HG03095 (cell line): Measurements from ENCODE around the gene SDF2L1.

Experiments used
- ATAC-seq: cut with Tn5 transposase; IDR thresholded peaks from one replicate; pipeline ENCODE4 v1.9.1; 2021; ENCODE audit warnings: moderate library complexity; ENCODE audit not compliant: unreplicated experiment

Gene SDF2L1

DNA sequence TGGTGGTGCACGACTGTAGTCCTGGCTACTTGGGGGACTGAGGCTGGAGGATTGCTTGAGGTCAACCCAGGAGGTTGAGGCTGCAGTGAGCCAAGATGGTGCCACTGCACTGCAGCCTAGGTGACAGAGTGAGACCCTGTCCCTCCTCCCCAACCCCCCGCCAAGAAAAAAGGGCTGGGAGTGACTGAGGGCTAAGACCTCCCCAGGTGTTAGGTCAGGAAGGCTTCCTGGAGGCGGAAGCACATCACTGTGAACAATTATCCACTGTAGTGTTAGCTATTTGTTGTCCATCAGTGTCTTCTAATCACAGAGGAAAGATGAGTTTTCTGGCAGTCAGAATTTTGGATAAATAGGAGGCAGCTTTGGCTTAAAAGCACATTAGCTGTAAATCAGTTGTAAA, 21.1 kb upstream of the SDF2L1 start:
- no peak for ATAC-seq

DNA sequence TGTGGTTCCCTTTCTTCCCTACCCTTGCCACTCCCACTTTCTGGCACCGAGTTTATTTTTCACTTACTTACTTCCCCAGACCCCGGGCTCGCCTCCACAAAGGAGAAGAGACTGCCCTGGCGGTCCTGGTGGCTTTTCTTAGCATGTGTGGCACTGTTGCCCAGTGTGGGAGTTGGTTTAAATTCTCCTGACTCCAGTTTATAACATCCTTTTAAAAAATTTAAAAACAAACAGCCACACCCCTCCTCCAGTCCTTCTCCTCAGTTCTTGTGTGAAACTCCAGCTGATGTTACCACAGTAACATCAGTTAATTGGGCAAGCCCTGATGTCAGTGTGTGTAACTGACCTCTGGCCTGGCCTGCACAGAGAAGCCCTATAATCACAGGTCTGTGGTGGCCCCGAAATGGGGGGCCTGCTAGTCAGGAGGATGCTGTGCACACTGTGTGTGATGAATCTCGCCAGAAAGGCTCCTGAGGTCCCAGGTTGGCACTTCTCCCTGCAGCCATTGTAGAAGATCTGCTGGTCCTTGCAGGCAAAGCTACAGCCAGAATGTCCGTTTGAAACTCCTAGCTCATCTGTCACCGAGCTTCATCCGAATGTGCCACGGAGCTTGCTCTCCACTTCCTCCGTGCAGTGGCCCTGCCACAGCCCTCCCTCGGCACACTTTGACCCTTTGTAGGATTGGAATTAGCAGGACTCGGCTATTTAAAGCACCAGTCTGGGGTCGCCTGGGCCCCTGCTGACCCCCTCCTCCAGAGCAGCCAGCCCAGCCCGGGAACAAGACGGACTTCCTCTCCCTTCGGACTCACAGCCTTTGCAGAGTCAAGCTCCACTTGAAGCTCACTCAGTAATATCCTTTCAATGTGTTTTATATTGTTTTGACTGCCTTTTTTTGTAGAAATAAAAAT, 19.8 kb upstream of the SDF2L1 start:
- ATAC-seq: no peak

DNA sequence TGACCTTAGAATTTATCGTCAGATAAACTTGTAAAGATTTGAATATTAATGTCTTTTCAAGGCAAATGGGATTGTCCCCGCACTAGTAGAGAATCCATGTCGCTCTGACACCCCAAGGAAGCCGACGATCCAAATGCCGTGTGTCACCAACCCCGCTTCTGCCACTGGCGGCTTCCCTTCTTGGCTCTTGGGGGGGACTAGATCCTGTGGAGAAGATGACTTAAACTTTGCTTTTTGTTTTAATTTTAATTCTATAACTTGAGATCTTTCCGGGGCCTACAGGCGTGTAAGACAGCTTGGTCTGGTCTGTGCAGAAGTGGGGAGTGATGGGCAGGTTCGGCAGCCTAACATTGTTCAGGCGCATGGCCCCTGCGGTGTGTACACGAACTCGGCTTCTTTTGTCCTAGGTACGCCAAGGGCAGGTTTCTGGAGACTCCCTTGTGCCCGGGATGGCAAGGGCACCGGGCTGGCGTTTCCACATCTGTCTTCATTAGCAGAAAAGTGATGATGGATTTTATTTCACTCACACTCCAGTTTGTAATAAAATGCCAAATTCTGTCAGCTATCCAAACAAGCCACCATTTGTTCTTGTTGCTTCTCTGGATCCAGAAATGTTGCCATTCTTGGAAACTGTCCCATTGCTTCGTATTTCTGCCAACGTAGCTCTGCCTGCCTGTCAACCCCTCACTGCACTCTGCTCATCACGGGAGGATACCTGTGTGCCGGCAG, 19.0 kb upstream of the SDF2L1 start:
- no peak for ATAC-seq

DNA sequence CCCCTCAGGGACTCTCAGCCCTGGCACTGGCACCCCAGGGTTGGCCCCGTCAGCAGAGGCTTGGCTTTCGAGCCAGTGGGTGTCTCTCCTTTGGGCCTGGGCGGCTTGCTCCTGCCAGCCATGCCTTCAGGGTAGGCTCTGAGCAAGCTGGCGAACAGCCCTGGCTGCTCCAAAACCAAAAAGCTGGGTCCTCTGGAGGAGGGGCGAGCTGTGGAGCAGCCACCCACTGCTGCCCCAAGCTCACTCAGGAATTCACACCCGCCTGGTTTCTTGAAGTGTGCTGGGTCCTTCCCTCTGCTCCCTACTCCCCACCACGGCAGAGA, 18.5 kb upstream of the SDF2L1 start:
- no peak for ATAC-seq

DNA sequence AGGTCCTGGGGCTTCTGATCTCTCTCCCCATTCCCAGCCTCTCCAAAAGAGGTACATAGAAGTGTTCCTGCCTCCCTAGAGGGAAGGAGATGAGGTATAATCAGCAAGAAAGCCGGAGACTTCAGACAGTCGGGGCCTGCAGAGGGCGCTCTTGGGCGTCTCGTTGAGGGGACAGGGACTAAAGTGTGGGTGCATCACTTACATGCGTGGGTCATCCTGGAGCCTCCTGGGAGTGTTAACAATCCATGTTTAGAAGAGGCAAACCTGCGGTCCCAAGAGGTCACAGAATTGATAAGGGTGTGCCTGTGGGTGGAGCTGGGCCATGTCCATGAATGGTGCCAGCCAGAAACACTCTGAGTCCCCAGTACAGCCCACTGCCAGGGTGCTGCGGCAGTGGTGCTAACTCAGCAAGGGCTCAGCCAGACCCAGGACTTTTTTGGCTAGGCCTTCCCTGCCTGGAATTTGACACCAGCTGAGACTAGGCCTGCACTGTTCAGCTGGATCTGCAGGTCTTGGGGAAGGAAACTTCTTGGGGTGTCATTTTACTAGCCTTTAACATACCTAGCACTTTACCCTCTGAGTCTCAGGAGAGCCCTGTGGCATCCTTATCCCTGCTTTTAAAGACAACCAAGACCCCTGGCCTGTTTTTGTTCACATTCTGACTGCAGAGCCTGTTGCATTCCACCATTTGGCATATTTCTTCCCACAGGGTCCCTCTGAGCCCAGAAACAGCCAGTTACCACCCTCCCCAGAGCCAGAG, 17.8 kb upstream of the SDF2L1 start:
- no peak for ATAC-seq

DNA sequence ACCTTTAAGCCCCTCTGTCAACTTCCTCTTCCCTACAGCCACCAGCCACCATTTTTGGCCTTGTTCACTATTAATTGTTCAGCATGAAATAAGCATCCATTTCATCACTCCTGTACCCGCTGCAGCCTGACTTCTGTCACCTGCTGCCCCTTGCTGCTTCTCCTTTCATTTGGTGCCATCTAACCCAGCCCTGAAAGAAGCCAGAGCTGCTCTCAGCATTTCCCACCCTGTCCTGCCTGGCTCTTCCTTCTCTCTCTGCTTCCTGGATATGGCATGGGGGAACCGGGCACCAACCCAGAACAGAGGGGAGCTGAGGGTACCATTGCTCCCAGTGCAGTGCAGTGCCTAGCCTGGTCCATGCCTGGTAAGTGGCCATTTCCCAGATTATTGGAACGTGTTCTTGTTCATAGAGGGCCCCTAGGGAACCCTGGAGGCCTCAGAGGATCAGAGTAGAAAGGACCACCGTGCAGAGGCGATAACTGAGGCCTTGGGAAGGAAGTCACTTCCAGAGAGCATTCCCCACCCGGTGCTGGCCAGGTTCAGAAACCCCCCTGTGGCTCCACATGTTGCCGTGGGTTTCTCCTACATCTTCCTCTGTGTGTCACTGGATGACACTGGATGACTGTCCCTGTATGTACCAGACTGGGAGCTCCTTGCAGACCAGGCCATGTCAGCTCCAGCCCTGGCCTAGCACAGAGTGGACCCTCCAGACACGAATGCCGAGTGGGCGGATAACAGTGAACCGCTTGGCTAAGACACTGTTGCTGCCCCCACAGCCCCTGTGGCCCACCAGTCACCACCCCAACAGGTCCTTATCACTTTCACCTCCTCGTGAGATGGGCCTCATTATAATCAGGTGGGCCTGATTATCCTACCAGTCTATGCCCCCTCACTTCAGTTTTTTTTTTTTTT, 17.0 kb upstream of the SDF2L1 start:
- ATAC-seq: no peak

DNA sequence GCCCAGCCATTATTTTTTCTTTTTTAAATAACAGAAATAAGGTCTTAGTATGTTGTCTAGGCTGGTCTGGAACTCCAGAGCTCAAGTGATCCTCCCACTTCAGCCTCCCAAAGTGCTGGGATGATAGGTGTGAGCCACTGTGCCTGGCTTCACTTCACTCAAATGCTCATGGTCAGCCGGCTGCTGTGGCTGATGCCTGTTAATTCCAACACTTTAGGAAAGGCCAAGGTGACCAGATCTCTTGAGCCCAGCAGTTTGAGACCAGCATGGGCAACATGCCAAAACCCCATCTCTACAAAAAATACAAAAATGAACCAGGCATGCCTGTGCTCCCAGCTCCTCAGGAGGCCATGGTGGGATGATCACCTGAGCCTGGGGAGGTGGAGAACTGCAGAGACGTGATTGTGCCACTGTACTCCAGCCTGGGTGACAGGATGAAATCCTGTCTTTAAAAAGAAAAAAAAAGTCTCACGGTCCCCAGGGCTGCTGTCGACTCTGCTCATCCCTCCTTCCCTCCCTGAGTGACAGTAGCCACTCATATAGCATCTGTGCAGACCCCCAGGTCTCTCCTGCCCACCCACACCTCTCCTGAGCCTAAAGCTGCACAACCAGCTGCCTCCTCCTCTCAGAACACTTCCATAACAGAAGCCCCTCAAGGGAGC, 15.9 kb upstream of the SDF2L1 start:
- ATAC-seq: no peak

DNA sequence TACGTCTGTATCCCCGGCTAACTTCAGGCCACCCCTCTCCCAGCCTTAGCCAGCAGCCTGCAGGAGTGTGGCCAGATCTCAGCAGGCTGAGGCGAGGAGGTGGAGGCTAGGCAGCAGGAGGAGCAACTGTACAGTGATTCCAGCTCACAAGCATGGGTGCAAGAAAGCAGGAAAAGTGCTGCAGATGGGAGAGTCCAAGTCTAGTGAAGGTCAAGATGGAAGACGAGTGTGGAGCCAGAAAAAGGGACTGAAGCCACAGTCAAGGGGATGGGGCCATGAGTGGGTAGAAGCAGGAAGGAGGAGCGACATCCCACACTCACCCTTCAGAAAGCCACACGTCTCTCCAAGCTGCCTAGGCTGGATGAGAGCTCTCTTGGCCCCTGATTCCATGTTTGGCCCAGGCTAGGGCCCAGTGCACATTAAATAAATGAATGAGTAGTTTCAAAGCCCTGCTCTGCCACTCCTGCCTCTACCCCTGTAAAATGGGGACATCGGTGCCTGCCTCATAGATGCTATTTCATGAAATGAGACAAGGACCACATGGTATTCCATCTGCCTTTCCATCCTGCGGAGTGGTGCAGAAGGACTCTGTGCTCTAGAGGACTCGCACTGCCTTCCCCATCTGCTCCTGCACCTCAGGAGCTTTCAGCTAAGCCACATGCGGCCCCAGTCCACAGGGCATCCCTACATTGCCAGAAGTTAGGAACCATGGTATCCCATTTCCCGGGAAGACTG, 15.2 kb upstream of the SDF2L1 start:
- no peak for ATAC-seq

DNA sequence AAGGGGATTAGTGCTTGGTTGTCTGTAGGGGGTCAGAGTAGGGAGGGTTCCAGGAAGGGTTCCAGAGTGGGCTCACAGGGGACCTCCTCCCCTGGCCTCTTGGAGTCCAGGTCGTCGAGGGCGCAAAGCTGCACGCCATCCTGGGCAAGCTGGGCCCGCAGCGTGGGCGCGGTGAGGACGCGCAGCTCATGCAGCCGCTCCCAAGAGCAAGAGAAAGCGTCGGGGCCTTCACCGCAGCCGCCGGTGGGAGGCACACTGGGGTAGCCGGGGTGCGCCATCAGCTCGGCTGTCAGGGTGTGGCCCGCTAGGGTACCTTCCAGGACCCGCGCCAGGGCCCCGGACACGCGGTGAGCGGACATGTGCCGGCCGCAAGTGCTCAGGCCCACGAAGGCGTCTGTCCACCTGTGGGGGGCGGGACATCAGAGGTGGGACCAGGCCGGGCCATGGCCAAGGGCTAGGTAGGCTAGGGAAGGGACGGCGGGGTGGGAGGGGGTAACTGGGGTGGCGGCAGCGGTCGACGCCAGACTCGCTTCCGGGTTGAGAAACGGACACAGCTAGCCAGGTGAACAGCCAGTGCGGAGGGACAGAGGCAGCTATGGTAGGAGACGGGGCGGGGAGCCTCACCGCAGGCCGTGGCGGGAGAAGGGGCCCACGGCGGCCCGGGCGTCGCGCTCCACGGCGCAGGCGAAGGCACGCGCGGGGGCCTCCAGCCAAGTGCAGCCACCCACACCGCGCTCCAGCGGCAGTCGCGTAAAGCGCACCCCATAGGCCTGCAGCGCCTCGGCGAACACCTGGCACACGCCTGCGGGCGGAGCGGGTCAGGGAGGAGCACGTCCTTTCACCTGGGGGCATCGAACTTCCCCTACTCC, 13.5 kb upstream of the SDF2L1 start:
- peak; percentile 1 for ATAC-seq

DNA sequence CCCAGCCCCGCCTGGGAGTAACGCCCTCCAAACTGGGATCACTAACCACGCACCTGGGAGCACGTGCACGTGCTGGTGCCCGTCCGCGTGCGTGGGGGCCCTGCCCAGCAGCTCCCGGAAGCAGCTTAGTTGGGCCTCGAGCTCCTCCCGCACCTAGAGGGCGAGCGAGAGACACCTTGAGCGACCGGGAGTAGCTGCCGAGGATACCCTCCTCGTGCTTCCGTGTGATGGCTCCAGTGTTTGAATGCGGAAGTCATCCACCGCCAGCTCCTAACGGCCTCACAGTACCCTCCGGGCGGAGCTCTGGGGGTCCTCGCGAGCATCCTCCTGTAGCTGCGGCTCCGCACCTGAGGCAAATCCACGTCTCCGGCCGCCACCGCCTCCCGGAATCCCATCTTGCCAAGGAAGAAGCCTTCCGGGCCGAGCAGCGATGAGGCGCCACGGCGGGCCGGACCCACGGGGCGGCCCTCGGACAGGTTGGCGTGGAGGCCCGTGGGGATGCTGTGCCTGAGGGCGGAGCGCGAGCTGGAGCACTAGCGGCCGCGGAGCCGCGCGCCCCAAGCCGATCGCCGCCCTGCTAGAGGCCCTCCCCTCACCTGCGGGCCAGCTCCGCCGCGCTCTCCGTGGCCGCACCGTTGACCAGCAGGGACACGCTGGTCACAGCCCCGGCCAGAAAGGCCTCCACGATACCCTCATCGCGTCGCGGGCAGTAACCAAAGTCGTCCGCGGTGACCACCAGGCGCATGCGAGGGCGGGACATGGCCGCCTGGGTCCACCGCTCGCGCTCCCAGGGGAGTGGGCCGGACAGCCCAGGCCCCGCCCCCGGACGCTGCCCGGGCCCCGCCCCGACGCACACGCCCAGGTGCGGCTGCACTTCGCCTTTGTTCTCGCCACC, 12.6 kb upstream of the SDF2L1 start, which contains the start of gene YDJC:
Gene YDJC (minus strand): TSS at position 768 of the 895 bp plus-strand sequence. CDS start 8 bp downstream, at position 760.
- peak; percentile 76 for ATAC-seq

DNA sequence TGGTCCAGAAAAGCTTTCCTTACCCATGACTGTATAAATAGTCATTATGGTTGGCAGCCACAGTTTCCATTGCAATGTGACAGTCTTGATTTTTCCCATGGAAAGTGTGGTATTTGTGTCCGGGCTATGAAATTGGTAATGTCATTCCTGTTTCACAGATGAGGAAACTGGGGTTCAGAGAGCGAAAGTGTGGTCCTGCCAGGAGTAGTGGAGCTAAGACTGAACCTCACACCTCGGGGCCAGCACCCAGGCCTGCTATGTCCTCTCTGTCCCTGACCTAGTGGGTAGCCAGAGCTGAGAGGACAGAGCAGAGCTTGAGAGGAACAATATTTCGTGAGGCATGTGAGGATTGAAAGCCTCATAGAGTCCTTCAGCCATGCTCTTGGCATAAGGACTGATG, 11.1 kb upstream of the SDF2L1 start:
- ATAC-seq: no peak

DNA sequence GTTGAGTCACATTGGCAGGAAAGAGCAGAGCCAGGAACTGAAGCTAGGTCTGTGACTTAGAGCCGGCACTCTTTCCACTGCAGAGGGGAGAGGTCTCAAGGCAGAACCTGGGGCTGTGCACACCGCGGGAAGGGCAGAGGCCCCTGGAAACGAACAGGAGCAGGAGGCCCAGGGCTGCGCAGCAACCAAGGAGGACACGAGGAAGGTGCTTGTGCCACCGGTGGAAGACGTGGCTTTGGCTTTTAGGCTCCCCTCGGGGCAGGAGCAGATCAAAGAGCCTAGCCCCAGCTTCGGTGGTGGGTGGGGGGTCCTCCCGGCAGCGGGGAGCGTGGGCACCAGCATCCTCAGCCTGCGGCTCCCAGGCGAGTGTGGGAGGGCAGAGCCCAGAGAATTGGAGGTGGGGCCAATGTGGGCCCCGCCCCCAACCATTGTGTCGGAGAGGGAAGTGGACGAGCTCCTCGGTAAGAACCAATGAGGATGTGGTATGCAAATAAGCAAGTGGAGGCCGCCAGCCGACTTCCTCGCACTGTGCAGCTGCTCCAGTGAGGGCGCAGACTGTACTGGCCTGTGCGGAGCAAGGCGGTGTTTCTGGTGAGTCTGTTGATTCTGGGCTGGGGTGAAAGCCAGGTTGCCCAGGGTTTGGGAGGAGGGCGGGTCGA, 9.7 kb upstream of the SDF2L1 start, which contains the start of gene CCDC116:
Gene CCDC116 (plus strand): TSS at position 524 of the 659 bp plus-strand sequence. CDS start 422 bp downstream, outside the sequence.
- no peak for ATAC-seq

DNA sequence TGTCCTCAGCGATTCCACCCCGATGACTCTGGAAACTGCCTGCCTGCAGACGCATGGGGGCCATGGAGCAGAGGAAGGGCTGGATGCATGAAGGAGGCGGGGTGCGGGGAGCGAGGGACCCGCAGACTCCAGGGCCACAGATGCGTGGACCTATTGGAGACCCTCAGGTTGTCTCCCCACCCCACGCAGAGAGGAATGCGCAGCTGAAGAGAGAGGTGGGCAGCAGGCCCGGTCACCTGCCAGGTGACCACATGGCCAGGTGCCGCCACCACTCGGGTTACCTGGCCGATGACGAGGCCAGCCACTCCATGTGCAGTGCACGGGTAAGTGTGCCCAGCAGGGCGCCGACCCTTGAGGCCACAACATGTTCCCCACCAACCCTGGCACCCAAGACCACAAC, 9.2 kb upstream of the SDF2L1 start:
- ATAC-seq: no peak

DNA sequence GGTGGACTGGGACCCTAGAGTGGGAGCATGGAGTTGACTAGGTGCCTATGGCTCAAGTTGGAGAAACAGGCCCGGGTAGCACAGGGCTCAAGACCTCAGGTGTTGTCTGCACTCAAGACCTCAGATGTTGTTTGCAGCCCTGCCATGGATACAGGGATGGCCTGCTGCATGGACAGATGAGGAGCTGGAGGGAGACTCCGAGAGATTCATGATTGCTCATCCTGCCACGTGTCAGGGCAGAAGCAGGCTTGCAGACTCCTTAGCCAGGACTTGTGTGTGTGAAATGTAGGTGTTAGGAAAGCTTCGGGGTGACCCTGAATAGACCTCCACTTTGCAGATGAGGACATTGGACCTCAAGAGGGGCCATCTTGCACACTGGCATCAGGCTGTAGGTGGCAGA, 8.6 kb upstream of the SDF2L1 start:
- no peak for ATAC-seq

DNA sequence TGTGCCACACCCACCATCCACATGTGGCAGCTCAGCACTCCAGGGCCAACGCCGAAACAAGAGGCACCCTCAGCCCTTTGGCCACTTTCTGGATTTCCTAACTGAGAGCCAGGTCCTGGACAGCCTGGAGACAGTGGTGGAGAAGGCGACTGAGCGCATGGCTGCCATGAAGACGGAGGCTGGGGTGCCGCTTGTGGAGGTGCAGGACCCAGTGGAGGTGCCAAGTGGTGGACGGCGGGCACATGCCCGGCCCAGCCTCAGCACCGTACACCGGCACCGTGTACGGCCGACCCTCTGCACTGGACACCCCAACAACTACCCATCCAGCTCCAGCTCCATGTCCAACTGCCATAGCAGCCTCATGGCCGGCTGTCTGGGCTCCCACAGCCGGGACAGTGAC, 8.0 kb upstream of the SDF2L1 start:
- ATAC-seq: no peak

DNA sequence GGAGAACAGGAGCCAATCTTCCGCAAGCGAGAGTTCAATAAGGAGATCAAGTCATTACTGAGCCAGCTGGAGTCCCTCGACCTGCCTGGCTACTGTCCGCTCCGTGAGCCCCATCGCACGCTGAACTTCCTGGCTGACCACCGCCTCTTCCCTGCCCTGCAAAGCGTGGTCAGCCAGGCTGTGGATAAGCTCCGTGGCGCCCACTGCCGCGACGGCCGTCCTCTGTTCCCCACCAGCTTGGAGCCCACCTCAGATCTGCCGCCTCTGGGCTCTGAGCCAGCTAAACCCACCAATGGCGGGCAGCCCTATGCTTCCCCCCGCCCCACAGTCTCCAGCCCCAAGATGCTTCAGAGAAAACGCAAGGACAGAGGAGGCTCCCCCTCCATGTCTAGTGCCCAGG, 7.3 kb upstream of the SDF2L1 start:
- ATAC-seq: no peak
